CD4-positive, alpha-beta T cell treated with Interferon alpha-2 for 1 hour (primary cell): Measurements from ENCODE around the gene SBNO2.
A peak's percentile ranks its signal among the peaks of the same experiment; 100 is the strongest.

Experiments used
- DNase-seq, 2 donors: peaks; one replicate each; pipeline ENCODE4 v3.0.0-alpha.2; 2020 to 2022

SBNO2 gene

GRCh38 chr19:1168572-1169410, 5.3 kb downstream of the SBNO2 start:
- no peak for DNase-seq

- DNase-seq, result no peak
Measured at GRCh38 chr19:1167687-1168571, 6.1 kb downstream of the SBNO2 start.

DNA sequence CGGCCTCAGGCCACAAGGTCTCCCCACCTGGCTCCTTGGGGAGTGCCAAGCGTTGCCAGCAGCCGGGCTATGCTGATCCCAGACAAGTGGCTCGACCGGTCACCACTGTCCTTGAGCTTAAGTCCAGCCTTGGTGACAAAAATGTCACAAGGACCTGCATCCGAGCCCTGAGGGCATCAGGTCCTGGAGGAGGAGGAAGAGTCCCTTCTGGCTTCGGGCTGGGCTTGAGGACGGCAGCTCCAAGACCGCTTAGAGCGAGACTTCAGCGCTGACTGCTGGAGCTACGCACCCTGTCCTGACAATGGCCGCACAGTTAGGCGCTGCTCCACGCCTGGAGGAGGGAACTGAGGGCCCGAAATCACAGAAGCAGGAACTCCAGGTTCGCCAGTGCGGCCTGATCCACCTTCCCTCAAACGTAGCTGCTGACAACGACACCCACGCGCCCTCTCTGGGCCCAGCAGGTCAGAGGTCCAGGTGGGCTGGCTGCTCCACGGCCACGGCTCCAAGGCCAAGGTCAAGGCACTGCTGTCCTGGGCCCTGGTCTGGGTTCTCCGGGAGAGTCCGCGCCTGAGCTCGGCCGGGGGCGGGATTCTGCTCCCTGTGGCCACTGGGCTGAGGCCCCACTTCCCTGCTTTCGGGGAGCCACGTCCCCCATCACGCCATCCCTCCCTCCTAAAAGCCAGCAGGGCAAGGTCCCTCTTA, 7.0 kb downstream of the SBNO2 start:
- no peak for DNase-seq

DNA sequence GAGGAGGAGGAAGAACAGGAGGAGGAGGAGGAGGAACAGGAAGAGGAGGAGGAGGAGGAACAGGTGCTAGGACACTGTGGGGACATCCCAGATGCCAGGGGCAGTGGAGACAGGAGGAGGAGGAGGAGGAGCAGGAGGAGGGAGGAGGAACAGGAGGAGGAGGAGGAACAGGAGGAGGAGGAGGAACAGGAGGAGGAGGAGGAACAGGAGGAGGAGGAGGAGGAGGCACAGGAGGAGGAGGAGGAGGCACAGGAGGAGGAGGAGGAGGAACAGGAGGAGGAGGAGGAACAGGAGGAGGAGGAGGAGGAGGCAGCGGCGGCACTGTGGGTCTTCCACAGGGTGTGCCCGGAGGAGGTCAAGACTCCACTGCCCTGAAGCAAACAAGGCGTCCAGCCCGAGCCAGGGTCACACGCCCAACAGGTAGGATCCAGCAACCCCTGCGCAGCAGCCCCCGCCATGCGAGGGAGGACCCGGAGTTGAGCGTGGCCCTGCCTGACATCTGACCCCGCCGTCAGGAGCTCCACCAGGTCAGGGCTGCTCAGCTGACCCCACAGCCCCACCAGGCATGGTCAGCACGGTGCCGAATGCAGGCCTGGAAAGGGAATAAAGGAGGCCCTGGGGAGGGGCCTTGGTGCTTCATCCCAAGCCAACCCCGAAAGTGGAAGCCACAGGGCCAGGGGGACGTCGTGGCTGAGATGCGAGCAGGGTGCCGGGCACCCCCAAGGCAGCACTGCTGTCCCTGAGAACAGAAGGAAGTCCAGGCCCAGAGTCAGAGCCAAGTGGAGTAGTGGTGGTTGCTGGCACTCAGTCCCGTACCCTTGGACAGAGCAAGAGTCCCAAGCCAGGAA, 9.2 kb downstream of the SBNO2 start:
- no peak for DNase-seq

GRCh38 chr19:1163934-1164683, 10.0 kb downstream of the SBNO2 start:
- DNase-seq, result no peak

DNA sequence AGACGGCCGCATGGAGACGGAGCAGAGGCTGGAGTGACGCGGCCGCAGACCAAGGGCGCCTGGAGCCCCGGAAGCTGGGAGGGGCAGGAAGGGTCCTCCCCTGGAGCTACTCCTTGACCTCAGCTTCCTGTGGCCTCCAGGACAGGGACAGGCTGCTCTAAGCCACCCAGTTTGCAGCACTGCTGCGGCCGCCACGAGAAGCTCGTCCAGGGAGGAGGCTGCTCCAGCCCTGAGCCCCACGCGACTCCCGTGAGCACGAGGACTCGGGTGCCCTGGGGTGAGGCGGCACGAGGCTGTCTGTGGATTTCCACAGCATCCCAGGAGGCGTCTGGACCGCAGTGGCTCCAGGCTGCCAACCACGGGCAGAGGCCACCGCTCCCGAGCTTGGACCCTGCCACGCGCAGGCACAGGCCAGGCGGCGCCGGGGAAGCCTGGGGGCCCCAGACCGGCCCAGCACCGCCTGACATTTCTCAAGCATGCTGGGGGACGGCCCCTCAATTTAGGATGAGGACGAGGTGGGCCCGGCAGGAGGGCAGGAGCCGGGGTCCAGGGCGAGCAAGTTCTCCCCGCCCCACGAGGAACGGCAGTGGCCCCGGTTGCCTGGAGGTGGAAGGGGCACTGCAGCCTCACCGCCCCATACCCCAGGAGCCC, 10.7 kb downstream of the SBNO2 start:
- DNase-seq, result no peak

GRCh38 chr19:1162404-1163282, 11.4 kb downstream of the SBNO2 start:
- DNase-seq, result no peak

- no peak for DNase-seq
Measured at GRCh38 chr19:1161716-1162115, 12.4 kb downstream of the SBNO2 start.

DNA sequence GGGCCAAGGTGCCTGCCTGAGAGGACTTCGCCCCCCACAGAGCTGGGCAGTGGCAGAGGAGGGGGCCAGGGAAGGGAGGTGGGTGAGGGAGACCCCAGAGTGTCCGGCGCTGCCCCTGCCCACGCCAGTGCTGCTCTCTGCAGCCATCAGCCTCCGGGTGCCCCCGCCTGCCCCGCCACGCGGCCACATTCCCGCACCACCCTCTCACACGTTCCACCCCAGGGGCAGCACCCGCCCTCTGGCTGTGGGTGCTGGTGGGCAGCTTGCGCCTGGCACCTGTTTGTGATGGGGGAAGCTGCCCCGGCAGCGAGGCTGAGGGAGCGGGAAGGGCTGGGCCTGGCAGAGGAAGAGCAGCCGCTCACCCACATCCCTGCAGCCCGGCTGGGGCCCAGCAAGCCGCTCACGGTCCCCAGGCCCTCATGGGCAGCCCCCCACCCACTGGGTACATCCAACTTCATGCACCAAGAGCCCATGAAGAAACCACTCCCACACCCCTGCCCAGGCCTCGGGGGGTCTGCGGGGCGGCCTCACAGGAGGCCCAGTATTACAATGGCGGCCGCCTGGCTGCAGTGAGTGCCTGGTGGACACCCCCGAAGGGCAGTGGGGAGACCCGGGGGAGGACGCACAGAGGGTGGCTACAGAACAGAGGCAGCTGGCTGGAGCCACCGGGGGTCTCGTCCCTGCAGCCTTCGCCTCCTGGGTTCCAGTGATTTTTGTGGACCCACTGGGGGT, 14.0 kb downstream of the SBNO2 start:
- DNase-seq, result no peak

- no peak for DNase-seq
Measured at GRCh38 chr19:1158885-1159448, 15.1 kb downstream of the SBNO2 start.

DNA sequence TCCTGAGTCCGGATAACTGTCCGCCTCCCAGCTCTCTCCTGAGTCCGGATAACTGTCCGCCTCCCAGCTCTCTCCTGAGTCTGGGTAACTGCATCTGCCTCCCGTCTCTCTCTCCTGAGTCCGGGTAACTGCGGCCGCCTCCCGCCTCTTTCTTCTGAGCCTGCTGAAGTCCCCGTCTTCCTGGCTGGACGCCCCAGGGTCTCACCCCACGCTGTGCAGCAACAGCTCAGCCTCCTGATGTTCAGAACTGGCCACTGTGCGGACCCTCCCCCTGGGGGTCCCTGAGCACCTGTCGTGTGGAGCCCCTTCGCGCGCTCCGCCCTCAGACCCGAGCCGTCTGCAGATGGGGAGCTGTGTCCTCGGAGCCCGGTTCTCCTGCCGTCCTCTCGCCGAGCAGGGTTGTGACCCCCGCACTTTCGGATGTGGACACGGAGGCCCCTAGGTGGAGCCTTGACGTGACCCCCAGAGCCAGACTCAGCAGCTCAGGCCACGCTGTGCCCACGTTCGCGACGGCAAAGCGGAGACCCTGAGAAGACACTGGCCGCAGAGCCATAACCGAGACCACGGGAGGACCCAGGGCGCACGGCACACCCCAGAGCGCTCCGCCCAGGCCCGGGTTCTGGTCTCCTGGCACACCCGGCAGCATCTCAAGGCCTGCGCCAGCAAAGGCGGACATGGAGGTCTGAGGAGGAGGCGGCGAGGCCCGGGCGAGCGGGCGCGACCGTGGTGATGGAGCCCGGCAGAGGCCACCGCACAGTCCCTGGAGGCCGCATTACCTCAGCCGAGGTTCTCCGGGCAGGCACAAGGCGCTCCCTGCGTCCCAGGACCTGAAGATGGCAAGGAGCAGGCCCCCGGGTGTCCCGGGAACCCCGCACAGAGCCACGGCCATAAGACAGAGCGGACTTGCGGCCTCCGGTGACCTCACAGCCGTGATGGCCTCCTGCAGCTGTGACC, 15.9 kb downstream of the SBNO2 start:
- DNase-seq, result no peak

DNA sequence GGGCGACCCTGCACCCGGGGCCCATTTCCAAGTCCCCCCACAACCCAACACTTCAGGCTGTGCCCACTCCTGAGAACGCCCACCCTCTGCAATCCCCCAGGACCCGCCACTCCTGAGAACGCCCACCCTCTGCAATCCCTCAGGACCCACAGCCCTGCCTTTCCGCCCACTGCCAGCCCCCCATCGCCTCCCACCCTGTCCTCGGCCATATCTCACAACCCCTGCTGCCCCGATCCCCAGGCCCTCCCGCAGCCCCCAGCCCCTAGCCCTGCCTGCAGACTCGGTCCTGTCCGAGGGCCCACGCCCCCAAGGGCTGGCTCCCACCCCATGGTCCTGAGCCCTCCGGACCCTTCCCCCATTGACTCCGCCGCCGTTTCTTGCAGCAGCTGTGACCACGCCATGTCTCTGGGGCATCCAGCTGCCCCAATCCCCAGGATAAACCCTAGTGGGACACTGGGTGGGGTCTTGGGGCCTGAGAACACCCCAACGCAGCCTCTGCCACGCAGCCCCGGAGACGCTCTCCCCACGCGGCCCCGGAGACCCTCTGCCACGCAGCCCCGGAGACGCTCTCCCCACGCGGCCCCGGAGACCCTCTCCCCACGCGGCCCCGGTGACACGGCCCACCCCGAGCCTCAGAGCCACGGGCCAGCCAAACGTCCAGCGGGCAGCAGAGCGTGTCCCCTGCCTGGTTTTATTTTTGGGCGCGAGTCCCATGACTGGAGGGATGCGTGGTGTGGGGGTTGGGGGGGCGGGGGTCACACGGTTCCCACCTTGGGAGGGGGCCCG, 17.0 kb downstream of the SBNO2 start:
- no peak for DNase-seq

- DNase-seq, result no peak
Measured at GRCh38 chr19:1156305-1156801, 17.7 kb downstream of the SBNO2 start.

GRCh38 chr19:1155352-1156304, 18.4 kb downstream of the SBNO2 start:
- no peak for DNase-seq

DNA sequence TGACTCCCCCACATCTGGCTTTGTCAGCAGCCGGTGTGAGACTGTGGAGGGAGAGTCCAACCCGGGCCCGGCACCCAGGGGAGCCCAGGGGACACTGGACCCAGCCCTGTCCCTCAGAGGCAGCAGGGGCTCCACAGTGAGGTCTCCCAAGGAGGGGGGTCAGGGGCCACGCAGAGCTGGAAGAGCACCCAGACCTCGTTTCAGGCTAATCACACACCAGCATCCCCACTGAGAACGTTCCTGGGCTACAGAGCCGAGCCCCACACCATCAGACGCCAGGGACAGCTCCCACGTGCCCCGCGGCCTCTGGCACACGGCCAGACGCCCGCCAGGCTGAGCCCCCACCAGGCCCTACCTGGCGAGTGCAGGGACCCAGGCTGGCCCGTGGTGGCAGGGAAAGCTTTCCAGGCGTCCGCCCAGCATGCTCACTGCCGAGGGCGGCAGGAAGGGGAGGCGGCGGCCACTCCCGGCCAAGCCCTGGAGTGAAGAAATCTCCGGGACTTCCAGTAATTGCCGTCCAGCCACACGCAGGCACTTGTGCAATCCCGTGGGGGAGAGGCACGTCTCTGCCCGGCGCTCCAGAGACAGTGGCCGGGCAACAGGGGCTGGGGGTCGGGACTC, 19.2 kb downstream of the SBNO2 start:
- DNase-seq, result peak in 1 of 2 donors; percentile 70
